Fibroblast of skin of right biceps (primary cell): ENCODE data around the gene TEX54.
"Not testable (repeated sequence)": the region's sequence is repeated elsewhere in the genome, so short reads cannot be mapped to it uniquely, and the experiment has no call there.

Experiments
- DNase-seq: peaks from one replicate; pipeline ENCODE4 v3.0.0-alpha.2; 2013

TEX54 gene

DNA sequence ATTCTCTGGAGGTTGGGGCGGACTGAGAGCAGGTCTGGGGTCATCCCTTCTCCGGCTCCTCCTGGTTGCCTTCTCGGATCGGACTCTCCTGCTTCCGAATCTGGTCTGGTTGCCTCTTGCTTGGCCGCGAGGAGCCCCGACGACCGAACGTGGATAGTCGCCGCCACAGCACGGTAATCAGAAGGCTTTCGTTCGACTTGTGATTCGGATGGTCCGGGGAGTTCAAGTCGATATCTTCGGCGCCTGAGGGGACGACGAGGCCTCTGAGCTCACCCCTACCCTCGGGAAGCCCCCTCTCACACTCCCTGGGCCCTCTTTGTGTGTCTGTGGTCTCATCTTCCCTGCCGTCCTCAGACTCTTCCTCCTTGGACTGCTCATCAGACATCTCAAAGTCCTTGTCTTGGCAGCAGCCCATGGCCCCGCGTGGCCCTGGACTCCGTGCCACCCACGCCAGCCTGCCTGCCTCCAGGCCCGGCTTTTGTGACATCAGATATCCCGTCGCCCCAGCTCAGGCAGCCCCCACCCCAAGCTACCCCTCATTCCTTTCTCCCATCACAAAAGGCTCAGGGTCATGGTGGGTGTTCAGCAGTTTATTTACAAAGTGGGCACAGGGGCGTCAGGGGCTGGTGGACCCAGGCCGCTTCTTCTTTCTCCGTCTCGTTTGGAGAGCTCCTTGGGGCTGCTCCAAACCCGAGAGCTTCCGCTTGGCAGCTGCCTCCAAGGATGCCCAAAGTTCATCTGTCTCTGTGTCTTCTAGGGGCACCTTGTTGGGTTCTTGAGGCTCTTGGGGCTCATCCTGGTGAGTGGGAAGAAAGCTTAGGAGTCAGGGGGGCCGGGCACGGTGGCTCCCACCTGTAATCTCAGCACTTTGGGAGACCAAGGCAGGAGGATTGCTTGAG, at the start of gene TEX54:
TEX54 (minus strand) TSS at position 506 of the 899 bp plus-strand sequence.
- DNase-seq: no peak

DNA sequence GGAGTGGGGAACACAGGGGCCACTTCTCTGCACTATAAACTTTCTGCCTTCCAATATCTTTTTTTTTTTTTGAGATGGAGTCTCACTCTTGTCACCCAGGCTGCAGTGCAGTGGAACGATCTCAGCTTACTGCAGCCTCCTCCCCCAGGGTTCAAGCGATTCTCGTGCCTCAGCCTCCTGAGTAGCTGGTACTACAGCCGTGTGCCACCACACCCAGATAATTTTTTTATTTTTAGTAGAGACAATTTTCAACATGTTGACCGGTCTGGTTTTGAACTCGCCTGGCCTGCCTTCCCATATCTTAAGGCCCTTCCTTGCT, 49.7 kb upstream of the TEX54 start:
- DNase-seq: no peak

DNA sequence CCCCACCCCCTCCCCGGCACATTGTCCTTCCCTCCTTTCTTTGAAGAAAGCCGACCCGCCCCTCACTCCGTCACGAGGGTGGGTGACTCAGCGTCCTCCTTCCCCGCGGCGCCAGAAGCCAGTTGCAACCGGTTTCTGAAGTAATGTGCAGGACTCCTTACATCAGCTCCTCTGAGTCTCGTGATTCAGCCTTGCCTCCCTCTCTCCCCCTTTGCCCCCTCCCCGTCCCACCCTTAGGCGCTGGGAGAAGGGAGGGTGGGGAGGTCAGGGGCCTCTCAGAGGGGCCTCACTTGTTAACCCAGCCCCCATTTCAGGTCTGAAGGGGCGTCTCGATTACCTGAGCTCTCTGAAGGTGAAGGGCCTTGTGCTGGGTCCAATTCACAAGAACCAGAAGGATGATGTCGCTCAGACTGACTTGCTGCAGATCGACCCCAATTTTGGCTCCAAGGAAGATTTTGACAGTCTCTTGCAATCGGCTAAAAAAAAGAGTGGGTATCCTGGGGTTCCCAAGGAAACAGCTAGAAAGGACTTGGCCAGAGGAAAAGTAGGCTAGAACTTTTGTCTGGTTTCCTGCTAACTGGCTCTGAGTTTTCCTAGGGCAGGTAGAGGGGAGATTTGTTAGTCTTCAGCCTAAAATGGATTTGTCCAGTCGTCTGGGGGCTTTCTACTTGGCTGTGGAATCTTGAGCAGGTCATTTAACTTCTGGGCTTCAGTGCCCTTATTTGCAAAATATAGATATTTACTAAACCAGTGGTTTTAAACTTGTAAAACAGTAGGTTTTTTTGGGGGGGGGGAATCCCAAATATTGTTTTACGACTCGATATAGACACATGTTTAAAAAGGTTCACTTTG, 49.2 kb upstream of the TEX54 start:
- DNase-seq: peak; percentile 99

DNA sequence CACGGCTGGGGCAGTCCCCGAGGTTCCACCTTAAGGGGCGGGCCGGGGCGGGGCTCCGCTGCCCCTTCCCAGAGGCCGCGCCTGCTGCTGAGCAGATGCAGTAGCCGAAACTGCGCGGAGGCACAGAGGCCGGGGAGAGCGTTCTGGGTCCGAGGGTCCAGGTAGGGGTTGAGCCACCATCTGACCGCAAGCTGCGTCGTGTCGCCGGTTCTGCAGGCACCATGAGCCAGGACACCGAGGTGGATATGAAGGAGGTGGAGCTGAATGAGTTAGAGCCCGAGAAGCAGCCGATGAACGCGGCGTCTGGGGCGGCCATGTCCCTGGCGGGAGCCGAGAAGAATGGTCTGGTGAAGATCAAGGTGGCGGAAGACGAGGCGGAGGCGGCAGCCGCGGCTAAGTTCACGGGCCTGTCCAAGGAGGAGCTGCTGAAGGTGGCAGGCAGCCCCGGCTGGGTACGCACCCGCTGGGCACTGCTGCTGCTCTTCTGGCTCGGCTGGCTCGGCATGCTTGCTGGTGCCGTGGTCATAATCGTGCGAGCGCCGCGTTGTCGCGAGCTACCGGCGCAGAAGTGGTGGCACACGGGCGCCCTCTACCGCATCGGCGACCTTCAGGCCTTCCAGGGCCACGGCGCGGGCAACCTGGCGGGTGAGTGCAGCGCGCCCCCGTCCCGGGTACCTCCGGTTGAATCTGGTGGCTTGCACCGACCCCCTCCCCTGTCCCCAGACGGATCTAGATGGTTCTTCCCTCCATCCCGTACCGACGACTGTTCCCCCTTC, 48.4 kb upstream of the TEX54 start, which contains the start of gene SLC3A2:
SLC3A2 (plus strand) TSS at position 94 of the 776 bp plus-strand sequence; CDS start at position 222, 128 bp downstream.
- peak; percentile 88 for DNase-seq

DNA sequence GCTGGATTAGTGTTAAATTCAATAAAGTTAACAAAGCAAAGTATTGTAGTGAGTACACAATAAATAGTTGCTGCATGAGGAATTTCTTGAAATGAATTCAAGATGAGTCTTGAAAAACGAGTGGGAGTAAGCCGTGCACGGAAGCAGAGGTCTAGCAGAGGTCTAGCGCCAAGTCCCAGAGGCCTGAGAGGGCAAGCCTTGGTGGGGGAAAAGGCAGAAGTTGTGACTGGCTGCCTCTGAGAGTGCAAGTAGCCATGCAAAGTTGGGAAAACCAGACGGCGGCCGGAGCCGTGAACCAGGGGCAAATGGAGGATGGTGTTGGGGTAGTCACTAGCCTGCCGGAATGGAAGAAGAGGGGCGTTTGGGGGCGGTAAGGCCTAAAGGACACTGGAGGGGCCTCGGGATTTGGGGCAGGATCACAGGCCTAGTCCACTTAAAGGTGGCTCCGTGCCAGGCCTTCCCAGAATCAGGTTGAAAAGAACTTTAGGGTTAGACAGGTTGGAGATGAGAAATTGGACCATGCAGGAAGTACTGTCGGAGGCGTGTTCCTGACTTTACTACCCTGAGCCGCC, 47.7 kb upstream of the TEX54 start:
- peak; percentile 71 for DNase-seq

DNA sequence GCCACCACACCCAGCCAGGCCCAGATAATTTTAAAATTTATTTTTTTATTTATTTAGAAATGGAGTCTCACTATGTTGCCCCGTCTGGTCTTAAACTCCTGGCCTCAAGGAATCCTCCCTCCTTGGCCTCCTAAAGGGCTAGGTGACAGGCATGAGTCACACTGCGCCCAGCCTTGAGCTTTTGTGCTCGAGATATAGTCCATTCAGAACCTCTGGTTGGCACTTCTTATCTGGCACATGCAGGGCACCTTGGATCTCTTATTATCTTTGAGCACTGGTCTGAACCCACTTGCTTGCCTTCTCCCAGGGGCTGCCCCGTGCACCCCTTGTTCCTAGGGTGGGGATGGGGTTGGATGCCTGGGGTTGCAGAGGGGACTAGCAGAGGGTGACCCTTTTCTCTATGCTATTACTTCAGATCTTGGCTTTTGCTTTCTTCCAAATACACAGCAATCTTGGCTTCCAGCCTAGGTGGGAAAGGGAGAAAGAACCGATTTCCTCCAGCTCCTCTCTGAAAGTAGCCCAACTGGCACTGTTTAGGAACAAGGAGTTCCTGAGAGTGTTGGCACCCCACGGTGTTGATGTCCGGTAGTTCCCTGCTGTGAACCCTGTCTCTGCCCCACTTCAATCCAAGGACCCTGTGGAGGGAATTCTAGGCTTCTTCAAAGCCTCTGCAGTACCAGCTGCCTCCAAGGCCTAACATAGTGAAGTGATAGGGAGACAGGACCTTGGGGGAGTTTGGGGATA, 46.8 kb upstream of the TEX54 start:
- no peak for DNase-seq

DNA sequence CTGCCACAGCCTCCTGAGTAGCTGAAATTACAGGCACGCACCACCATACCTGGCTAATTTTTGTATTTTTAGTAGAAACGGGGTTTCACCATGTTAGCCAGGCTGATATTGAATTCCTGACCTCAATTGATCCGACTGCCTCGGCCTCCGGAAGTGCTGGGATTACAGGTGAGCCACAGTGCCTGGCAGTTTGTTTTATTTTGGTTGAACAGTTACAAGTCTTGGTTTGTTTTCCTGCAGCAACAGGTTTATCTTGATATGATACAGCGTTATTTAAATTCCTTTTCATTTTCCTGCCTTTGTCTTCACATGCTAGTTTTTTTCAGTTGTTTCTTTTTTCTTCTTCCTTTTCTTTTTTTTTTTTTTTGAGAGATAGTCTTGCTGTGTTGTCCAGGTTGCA, 44.1 kb upstream of the TEX54 start:
- no peak for DNase-seq

DNA sequence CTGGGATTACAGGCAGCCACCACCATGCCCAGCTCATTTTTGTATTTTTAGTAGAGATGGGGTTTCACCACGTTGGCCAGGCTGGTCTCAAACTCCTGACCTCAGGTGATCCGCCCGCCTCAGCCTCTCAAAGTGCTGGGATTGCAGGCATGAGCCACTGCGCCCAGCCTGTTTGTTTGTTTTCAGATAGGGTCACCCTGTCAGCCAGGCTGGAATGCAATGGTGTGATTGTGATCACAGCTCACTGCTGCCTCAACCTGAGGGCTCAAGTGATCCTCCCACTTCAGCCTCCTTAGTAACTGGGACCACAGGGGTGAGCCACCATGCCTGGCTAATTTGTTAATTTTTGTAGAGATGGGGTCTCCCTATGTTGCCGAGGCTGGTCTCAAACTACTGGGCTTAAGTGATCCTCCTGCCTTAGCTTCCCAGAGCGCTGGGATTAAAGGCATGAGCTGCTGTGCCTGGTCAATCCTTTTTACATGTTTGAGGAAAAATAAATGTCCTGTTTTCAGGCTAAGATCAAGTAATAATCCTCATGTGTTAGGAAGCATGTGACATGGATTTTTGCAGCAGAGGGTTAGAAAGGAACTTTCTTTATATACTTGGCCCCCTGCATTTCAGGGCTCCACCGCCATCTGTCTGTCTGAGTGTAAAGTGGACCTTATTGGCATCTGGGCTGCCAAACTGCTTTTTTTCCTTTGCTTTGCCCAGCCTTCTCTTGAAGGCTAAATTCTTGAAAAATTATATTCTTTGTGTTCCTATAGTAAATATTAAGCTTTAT, 43.2 kb upstream of the TEX54 start:
- no peak for DNase-seq

DNA sequence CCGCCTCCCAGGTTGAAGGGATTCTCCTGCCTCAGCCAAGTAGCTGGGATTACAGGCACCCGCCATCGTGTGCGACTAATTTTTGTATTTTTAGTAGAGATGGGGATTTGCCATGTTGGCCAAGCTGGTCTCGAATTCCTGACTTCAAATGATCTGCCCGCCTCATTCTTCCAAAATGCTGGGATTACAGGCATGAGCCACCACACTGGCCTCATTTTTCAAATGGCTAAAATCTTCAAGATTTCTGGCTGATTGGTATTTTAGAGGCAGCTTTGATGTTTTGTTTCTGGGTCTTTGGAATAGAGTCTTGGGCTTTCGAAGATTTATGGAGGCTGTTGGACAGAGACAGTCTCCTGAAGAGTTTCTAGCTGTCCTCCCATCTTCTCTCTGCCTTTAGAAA, 42.2 kb upstream of the TEX54 start:
- no peak for DNase-seq

DNA sequence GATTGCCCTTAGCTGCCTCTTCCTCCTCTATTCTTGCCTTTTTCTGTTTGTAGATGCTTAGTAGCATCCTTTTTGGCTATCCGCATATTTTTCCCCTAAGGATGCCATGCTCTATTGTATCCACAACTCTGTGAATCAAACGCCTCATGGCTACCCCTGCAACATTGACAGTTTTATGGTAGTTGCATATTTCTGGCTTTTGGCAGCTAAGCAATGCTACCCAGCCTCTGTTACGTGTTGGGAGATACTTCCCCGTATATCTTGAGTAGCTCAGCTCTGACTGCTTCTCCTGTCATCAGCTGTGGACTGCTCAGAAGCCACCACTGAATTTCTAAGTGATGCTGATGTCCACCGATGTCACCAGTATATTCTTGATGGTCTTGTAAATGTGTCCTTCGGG, 33.0 kb upstream of the TEX54 start:
- DNase-seq: no peak

DNA sequence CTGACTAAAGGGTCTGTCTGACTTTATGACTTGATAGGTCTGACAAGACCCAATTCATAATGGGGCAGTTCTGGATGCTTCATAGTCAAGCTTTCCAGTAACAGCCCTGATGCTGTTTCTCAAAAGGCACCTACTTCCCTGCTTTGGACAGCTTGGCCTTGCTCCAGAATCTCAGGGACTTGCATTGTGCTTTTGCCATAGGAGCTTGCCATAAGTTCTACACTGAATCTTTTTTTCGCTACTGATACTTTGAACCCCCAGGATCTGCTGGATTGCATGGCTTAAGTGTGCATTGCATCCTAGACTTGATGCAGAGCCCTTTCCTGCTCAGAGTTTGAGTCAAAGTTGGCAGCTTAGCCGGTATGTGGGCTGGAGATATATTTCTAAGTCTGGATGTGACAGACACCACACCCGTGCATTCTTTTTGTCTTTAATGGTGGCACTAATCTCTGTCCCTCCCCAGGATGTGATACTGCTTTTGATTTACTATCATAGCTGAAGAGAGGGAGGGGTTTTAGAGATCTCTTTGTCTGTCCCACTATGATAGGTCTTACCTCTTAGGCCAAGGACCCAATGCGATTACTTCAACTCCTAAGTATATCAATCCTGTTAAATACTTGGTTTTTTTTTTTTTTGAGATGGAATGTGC, 31.2 kb upstream of the TEX54 start:
- DNase-seq: no peak

DNA sequence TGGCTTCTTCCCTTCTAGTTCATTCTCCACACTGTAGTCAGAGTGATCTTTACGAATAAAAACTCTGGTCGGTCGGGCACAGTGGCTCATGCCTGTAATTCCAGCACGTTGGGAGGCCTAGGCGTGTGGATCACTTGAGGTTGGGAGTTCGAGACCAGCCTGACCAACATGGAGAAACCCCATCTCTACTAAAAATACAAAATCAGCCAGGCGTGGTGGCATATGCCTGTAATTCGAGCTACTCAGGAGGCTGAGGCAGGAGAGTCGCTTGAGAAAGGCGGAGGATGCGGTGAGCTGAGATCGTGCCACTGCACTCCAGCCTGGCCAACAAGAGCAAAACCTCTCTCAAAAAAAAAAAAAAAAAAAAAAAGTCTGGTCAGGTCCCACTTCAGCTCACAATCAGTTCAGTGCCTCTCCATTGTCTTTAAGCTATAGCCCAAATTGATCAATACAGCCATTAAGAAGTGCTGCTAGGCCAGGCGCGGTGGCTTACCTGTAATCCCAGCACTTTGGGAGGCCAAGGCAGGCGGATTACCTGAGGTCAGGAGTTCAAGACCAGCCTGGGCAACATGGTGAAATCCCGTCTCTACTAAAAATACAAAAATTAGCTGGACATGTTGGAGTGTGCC, 29.0 kb upstream of the TEX54 start:
- not testable (repeated sequence) for DNase-seq

DNA sequence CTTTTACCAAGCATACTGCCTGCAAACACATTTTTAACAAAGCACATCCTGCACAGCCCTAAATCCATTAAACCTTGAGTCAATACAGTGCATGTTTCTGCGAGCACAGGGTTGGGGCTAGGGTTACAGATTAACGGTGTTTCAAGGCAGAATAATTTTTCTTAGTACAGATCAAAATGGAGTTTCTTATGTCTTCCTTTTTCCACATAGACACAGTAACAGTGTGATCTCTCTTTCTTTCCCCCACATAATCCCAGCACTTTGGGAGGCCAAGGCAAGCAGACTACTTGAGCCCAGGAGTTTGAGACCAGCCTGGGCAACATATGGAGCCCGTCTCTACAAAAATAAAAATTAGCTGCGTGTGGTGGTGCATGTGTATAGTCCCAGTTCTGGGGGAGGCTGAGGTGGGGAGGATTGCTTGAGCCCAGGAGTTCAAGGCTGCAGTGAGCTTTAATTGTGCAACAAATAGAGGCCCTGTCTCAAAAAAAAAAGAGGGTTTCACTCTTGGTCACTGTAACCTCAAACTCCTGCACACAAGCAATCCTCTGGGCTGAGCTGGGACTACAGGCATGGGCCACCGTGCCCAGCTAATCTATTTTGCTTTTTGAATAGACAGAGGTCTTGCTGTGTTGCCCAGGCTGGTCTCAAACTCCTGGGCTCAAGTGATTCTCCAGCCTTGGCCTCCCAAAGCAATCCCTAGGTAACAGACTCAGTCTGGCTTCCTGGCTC, 28.4 kb upstream of the TEX54 start:
- DNase-seq: no peak

DNA sequence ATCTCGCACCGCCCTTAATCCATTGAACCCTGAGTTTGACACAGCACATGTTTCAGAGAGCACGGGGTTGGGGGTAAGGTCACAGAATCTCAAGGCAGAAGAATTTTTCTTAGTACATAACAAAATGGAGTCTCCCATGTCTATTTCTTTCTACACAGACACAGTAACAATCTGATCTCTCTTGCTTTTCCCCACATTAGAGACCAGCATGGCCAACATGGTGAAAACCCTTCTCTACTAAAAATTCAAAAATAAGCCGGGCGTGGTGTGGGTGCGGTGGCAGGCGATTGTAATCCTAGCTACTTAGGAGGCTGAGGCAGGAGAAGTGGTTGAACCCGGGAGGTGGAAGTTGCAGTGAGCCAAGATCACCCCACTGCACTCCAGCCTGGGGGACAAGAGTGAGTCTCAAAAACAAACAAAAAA, 26.7 kb upstream of the TEX54 start:
- DNase-seq: not testable (repeated sequence)

DNA sequence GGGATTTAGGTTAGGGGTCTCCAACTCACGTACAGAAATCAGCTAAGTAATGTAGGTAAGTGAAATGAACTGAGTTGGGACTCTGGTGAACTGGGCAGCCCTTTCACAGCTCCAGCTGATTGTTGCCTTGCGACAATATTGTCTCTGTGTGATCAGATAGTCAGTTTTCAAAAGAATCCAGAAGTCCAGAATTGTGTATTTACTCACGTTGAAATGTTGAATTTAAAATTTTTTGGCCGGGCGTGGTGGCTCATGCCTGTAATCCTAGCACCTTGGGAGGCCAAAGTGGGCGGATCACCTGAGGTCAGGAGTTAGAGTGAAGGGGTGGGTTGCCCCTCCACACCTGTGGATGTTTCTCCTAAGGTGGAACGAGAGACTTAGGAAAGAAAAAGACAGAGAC, 25.6 kb upstream of the TEX54 start:
- no peak for DNase-seq

DNA sequence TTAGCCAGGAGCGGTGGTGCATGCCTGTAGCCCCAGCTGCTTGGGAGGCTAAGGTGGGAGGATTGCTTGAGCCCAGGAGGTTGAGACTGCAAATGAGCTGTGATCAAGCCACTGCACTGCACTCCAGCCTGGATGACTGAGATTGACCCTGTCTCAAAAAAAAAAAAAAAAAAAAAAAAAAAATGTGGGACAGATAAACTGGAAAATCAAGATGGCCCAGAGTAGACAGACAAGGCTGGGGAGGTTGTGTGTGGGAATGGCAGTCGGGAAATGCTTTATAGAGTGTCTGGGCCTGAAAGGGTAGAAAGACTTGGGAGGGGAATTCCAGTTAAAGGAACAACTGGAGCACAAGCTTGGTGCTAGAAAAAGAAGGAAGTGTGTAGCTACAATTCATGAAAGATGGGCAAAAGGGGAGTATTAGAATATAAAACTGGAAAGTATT, 24.9 kb upstream of the TEX54 start:
- no peak for DNase-seq

DNA sequence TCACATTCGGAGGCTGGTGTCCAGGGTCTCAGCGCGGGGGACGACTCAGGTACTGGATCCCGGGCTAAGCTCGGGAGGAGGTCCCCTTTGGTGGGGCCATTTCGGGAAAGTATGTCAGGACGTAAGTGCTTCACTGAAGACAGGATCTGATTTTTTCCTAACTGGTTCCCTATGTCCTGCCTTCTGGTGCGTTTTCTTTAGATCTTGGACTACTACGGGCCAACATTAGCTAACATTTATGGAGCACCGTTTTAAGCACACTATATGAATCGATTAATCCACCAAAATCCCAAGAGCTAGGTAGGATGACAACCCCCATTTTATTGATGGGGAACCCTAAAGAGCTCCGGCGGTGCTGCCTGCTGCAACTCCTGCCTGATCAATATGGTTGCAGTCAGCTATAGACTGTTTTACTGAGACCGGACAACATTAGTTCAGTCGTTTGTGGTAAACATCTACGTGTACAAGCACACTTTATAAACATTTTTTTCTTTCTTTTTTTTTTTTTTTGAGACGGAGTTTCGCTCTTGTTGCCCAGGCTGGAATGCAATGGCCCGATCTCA, 23.8 kb upstream of the TEX54 start:
- no peak for DNase-seq

DNA sequence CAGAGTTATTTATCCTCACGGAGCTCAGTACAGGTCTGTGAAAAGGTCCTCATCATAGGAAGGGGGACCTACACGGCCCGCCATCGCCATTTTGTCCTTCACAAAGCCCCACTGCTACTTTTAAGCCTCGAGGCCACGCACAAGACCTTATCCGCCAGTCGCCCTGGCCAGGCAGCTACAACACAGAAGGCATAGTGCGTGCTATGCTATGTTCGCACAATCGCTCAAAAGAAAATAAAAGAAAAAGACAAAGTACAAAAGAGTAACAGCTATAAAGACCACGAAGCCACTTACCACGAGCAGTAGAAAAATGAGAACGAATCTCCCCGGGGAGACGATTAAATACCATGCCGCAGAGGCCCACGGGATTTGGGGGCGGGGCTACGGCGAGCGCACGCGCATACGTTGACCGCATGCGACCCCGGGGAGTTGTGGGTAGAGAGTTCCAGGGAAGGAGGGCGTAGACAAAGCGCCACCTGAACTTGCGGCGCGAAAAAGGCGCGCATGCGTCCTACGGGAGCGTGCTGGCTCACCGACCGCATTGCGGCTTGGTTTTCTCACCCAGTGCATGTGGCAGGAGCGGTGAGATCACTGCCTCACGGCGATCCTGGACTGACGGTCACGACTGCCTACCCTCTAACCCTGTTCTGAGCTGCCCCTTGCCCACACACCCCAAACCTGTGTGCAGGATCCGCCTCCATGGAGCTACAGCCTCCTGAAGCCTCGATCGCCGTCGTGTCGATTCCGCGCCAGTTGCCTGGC, 23.1 kb upstream of the TEX54 start:
- DNase-seq: peak; percentile 98
